Epithelial cell of prostate (primary cell): ENCODE data around the gene CSTF2.
"Not testable (repeated sequence)": the region's sequence is repeated elsewhere in the genome, so short reads cannot be mapped to it uniquely, and the experiment has no call there.

Source experiments
- DNase-seq: peaks from one replicate; pipeline ENCODE4 v3.0.0-alpha.2; 2011; ENCODE audit warnings: low read depth, low spot score
- H3K27ac ChIP-seq: fragments of 450-650 bp; 2 replicates; pipeline ENCODE4 v1.5.1; 2017; ENCODE audit warnings: mild to moderate bottlenecking

CSTF2 gene

GRCh38 chrX:100819837-100820666, at the start of gene CSTF2:
TSS of gene CSTF2 (plus strand) at chrX:100820391. CDS start at chrX:100820417, 26 bp downstream.
- H3K27ac ChIP-seq, result peak within 1 kb of the TSS; percentile 61
- peak; percentile 33 for DNase-seq

- H3K27ac ChIP-seq, DNase-seq: not testable (repeated sequence)
Observed at GRCh38 chrX:100796371-100796770, 23.8 kb upstream of the CSTF2 start.

GRCh38 chrX:100797359-100797758, 22.8 kb upstream of the CSTF2 start:
- no peak overlapping the region for H3K27ac ChIP-seq
- no peak for DNase-seq

GRCh38 chrX:100798484-100799214, 21.5 kb upstream of the CSTF2 start:
- H3K27ac ChIP-seq, result no peak overlapping the region
- DNase-seq, result no peak

- no peak for DNase-seq
Observed at GRCh38 chrX:100802843-100803242, 17.3 kb upstream of the CSTF2 start.

GRCh38 chrX:100804780-100805179, 15.4 kb upstream of the CSTF2 start:
- no peak overlapping the region for H3K27ac ChIP-seq
- no peak for DNase-seq

More at GRCh38 chrX:100802843-100803242, 17.3 kb upstream of the CSTF2 start:
- H3K27ac ChIP-seq, result no peak overlapping the region

- H3K27ac ChIP-seq, result peak overlapping the region; percentile 22
- not testable (repeated sequence) for DNase-seq
Observed at GRCh38 chrX:100808265-100808664, 11.9 kb upstream of the CSTF2 start.

GRCh38 chrX:100812216-100813158, 7.7 kb upstream of the CSTF2 start:
- DNase-seq, result no peak
- H3K27ac ChIP-seq, result peak overlapping the region; percentile 40

GRCh38 chrX:100817340-100817739, 2.9 kb upstream of the CSTF2 start:
- no peak overlapping the region for H3K27ac ChIP-seq
- DNase-seq, result no peak

GRCh38 chrX:100819534-100819836, 706 bp upstream of the CSTF2 start:
- peak overlapping the region; percentile 61 for H3K27ac ChIP-seq
- DNase-seq, result no peak

- H3K27ac ChIP-seq, result peak overlapping the region; percentile 32
- DNase-seq, result no peak
Observed at GRCh38 chrX:100829730-100830129, 9.5 kb downstream of the CSTF2 start.

- peak overlapping the region; percentile 32 for H3K27ac ChIP-seq
Observed at GRCh38 chrX:100830143-100830542, 10.0 kb downstream of the CSTF2 start.

GRCh38 chrX:100830547-100830946, 10.4 kb downstream of the CSTF2 start:
- no peak overlapping the region for H3K27ac ChIP-seq
- DNase-seq, result no peak

More at GRCh38 chrX:100830143-100830542, 10.0 kb downstream of the CSTF2 start:
- no peak for DNase-seq

- no peak for DNase-seq
- no peak overlapping the region for H3K27ac ChIP-seq
Observed at GRCh38 chrX:100831219-100831946, 11.2 kb downstream of the CSTF2 start.

GRCh38 chrX:100850317-100850716, 30.1 kb downstream of the CSTF2 start:
- DNase-seq, result no peak
- H3K27ac ChIP-seq, result no peak overlapping the region

GRCh38 chrX:100852810-100853209, 32.6 kb downstream of the CSTF2 start:
- no peak for DNase-seq
- H3K27ac ChIP-seq, result no peak overlapping the region

- no peak overlapping the region for H3K27ac ChIP-seq
- no peak for DNase-seq
Observed at GRCh38 chrX:100863326-100863864, 43.2 kb downstream of the CSTF2 start.

GRCh38 chrX:100864657-100865391, 44.6 kb downstream of the CSTF2 start:
- no peak for DNase-seq

GRCh38 chrX:100868273-100868672, 48.1 kb downstream of the CSTF2 start:
- no peak overlapping the region for H3K27ac ChIP-seq
- DNase-seq, result no peak

More at GRCh38 chrX:100864657-100865391, 44.6 kb downstream of the CSTF2 start:
- H3K27ac ChIP-seq, result no peak overlapping the region
